ENCODE measurements around the gene IGF1. TPM values are rescaled to one million over a fixed set of nuclear protein-coding genes. Genes with fewer than 3 reads are reported as not detected.

Gene IGF1
- total RNA-seq, 4 donors from 2014 or later, result 0.84 to 42.3 (median 4.9) TPM

DNA sequence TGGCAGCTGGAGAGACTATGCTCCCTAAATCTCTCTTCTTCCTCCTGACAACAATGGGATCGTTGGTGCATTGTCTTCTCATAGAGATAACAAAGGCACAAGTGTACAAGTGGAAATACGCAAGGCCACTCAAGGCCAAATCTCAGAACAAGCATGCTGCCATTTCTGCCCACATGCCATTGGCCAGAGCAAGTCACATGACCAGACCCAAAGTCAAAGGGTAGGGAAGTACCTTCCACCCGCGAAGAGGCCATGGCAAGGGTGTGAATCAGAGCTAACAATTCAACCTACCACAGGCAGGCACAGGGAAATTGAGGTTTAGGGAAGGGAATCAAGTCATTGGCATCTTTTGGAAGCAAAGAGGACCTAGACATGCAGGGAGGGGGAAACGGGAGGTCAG lies 38.5 kb upstream of the IGF1 start:
- H3K4me3 ChIP-seq (ENCODE audit: low read depth, poor library complexity, severe bottlenecking), result no peak overlapping the region
- no peak for DNase-seq (ENCODE audit: low spot score in 2 of 2)
- intact Hi-C loops (cut with DNase I; ENCODE audit: low total_unique reads), result no loop called here
- TF ChIP-seq, protein P1, sequence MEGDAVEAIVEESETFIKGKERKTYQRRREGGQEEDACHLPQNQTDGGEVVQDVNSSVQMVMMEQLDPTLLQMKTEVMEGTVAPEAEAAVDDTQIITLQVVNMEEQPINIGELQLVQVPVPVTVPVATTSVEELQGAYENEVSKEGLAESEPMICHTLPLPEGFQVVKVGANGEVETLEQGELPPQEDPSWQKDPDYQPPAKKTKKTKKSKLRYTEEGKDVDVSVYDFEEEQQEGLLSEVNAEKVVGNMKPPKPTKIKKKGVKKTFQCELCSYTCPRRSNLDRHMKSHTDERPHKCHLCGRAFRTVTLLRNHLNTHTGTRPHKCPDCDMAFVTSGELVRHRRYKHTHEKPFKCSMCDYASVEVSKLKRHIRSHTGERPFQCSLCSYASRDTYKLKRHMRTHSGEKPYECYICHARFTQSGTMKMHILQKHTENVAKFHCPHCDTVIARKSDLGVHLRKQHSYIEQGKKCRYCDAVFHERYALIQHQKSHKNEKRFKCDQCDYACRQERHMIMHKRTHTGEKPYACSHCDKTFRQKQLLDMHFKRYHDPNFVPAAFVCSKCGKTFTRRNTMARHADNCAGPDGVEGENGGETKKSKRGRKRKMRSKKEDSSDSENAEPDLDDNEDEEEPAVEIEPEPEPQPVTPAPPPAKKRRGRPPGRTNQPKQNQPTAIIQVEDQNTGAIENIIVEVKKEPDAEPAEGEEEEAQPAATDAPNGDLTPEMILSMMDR (IDR thresholded peaks at IDR 0.05), result no peak
- no peak for TF ChIP-seq POLR2A (IDR thresholded peaks at IDR 0.05)
- 88 to 94% methylated on average over 5 of the region's 5 CpGs for WGBS, 2 donors

DNA sequence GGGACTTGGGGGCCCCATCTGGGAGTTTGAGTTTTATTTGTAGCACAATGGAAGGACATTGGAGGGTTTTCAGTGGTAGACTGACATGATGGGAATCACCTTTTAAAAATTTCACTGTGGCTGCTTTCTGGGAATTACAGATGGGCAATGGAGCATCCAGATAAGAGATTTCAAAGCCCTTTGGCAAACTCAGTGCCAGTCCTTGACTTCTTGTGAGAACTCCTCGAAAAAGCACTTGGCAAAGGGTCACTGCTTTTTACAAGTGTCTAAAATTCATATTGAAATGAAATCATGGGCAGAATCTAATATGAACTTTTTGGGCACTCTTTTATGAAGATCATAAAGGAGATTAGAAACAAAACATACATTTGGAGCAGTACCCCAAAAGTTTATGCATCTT lies 34.3 kb upstream of the IGF1 start:
- DNase-seq (ENCODE audit: low spot score in 2 of 2), result no peak
- TF ChIP-seq, protein P1 (IDR thresholded peaks at IDR 0.05), result no peak
- TF ChIP-seq POLR2A (IDR thresholded peaks at IDR 0.05), result no peak
- 54 to 72% methylated on average over 1 of the region's 1 CpG for WGBS, 2 donors
- H3K4me3 ChIP-seq (ENCODE audit: low read depth, poor library complexity, severe bottlenecking), result no peak overlapping the region
- intact Hi-C loops (cut with DNase I; ENCODE audit: low total_unique reads), result no loop called here

DNA sequence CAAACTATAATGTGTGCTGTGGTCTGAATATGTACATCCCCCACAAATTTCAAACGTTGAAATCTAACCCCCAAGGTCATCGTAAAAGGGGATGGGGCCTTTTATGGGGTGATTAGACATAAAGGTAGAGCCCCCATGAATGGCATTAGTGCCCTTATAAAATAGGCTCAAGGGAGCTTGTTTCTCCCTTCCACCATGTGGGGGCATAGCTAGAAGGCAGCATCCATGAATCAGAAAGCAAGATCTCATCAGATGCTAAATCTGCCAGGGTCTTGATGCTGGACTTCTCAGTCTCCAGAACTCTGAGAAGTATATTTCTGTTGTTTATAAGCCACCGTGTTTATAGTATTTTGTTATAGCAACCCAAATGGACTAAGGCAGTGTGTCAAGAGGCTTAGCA lies 33.4 kb upstream of the IGF1 start:
- H3K4me3 ChIP-seq (ENCODE audit: low read depth, poor library complexity, severe bottlenecking), result no peak overlapping the region
- intact Hi-C loops (cut with DNase I; ENCODE audit: low total_unique reads), result no loop called here
- no peak for DNase-seq (ENCODE audit: low spot score in 2 of 2)
- 70 to 78% methylated on average over 3 of the region's 3 CpGs for WGBS, 2 donors
- TF ChIP-seq, protein P1 (IDR thresholded peaks at IDR 0.05), result no peak
- no peak for TF ChIP-seq POLR2A (IDR thresholded peaks at IDR 0.05)

DNA sequence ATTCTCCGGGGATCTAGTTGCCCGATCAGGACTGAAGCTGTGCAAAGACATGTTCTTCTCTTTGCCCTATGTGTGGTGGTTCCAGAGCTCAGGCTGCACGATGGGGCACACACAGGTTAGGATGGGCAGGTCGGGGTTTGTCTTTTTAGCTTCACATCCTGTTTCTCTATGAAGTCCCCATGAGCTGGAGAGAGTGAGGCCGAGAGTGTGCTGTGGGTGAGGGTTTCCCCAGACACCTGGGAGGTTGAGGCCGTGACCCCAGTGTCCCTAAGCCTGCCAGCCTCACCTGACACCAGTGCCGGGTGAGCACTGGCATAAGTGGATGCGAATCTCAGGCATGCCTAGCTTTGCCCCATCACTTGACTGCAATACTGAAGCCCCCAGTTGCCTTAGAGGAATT lies 32.9 kb upstream of the IGF1 start:
- intact Hi-C loops (cut with DNase I; ENCODE audit: low total_unique reads), result no loop called here
- H3K4me3 ChIP-seq (ENCODE audit: low read depth, poor library complexity, severe bottlenecking), result no peak overlapping the region
- DNase-seq (ENCODE audit: low spot score in 2 of 2), result no peak
- WGBS, 2 donors, result 75 to 76% methylated on average over 8 of the region's 8 CpGs
- TF ChIP-seq, protein P1 (IDR thresholded peaks at IDR 0.05), result no peak
- no peak for TF ChIP-seq POLR2A (IDR thresholded peaks at IDR 0.05)

DNA sequence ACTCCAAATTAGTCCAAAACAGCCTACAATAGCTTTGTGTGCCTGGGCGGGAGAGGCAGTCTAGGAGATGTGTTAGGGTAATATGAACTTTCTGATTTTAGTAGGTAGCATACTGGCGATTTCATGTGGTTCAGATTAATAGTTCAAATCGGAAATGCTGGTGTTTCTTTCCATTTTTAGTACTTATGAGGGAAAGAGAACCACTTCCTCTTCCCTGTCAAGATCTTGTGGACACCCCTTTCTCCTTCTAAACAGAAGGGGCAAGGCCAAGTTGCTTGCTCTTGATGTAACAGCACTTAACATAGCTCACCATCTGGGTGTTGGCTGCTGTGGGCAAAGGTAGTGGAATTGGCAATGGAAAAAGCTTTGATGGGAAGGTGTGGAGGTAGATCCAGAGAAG lies 32.2 kb upstream of the IGF1 start:
- H3K4me3 ChIP-seq (ENCODE audit: low read depth, poor library complexity, severe bottlenecking), result no peak overlapping the region
- TF ChIP-seq, protein P1 (IDR thresholded peaks at IDR 0.05), result no peak
- TF ChIP-seq POLR2A (IDR thresholded peaks at IDR 0.05), result no peak
- intact Hi-C loops (cut with DNase I; ENCODE audit: low total_unique reads), result no loop called here
- DNase-seq (ENCODE audit: low spot score in 2 of 2), result no peak
- 73 to 77% methylated on average over 3 of the region's 3 CpGs for WGBS, 2 donors

DNA sequence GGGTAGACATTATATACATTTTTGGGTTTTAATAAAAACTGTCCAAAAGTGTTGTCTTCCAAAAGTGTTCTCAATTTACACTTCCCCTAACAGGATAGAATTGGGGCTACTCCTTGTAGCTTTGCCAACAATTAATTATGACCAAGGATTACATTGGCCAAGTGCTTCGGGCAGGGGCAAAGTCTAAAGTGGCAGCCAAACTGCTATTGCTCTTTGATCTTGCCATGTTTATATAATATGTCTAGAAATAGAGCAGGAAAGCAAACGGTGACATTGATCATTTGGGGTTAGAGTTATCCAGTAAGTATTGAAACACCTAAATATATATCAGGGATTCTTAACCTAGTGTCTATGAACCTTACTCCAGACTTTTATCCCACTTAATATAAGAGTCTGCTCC lies 31.2 kb upstream of the IGF1 start:
- H3K4me3 ChIP-seq (ENCODE audit: low read depth, poor library complexity, severe bottlenecking), result no peak overlapping the region
- WGBS, 2 donors, result 62% methylated on average over 2 of the region's 2 CpGs
- TF ChIP-seq, protein P1 (IDR thresholded peaks at IDR 0.05), result no peak
- TF ChIP-seq POLR2A (IDR thresholded peaks at IDR 0.05), result no peak
- no peak for DNase-seq (ENCODE audit: low spot score in 2 of 2)
- intact Hi-C loops (cut with DNase I; ENCODE audit: low total_unique reads), result no loop called here
